Bronchial epithelial cell (primary cell): Measurements from ENCODE around the gene THBS3. TPM values are rescaled to one million over a fixed set of nuclear protein-coding genes. Genes with fewer than 3 reads are reported as not detected.
A peak's percentile ranks its signal among the peaks of the same experiment; 100 is the strongest.
"Not testable (repeated sequence)": the region's sequence is repeated elsewhere in the genome, so short reads cannot be mapped to it uniquely, and the experiment has no call there.

Experiments
- DNase-seq: peaks from one replicate; pipeline ENCODE4 v3.0.0-alpha.2; 2010; ENCODE audit warnings: low read depth
- FAIRE-seq: peaks from 2 replicates; lab custom pipeline; 2011; peaks lifted over from hg19 to GRCh38; lab: Jason Lieb, UNC
- H3K27me3 ChIP-seq: 2 replicates; pipeline ENCODE4 v1.5.1; 2011; ENCODE audit warnings: low read length; ENCODE audit not compliant: control insufficient read depth, insufficient read depth
- H3K36me3 ChIP-seq: 2 replicates; pipeline ENCODE4 v1.5.1; 2011; ENCODE audit warnings: low read length; ENCODE audit not compliant: control insufficient read depth, insufficient read depth
- H3K4me3 ChIP-seq: 2 replicates; pipeline ENCODE4 v1.5.1; 2011; ENCODE audit warnings: mild to moderate bottlenecking, low read depth, low read length, control low read depth
- total RNA-seq: library from RNA; depleted of rRNA; stranded (reverse); fragments of >200 nt; gene quantifications from 2 replicates; pipeline ENCODE4 v1.2.1, GENCODE V29; 2014
- TF ChIP-seq, protein P1 (sequence below): IDR thresholded peaks from 2 replicates; pipeline ENCODE4 v1.5.1; 2011; ENCODE audit warnings: mild to moderate bottlenecking, moderate library complexity, low read length, control low read depth, inconsistent platforms; ENCODE audit not compliant: insufficient read depth, severe bottlenecking

Gene THBS3
- total RNA-seq, 1 donor from 2014 or later: 16.3 TPM

DNA sequence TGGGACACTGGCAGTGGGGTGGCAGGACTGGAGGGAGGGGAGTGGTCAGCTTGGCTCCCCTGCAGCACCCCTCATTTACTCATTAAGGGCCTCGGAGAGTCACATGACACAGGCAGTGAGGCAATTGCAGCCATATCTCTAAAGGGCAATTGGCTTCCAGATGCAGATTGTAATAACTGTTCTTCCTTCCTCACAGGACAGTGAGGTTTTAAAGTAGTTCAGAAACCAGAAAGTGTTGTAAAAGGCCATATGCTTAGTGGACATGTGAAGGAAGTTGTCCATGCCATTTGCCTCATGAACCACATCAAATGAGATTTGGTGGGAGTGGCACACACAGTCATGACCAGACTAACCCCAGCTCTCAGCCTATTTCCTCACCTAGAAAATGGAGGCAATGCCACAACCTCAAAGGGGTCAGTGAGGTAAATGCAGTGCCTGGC lies 11.9 kb upstream of the THBS3 start:
- DNase-seq (no peak), FAIRE-seq (no peak)
- no peak overlapping the region for H3K4me3 ChIP-seq
- TF ChIP-seq, protein P1, sequence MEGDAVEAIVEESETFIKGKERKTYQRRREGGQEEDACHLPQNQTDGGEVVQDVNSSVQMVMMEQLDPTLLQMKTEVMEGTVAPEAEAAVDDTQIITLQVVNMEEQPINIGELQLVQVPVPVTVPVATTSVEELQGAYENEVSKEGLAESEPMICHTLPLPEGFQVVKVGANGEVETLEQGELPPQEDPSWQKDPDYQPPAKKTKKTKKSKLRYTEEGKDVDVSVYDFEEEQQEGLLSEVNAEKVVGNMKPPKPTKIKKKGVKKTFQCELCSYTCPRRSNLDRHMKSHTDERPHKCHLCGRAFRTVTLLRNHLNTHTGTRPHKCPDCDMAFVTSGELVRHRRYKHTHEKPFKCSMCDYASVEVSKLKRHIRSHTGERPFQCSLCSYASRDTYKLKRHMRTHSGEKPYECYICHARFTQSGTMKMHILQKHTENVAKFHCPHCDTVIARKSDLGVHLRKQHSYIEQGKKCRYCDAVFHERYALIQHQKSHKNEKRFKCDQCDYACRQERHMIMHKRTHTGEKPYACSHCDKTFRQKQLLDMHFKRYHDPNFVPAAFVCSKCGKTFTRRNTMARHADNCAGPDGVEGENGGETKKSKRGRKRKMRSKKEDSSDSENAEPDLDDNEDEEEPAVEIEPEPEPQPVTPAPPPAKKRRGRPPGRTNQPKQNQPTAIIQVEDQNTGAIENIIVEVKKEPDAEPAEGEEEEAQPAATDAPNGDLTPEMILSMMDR: no peak
- no peaks in the 10 kb centered on the region for H3K36me3 ChIP-seq
- H3K27me3 ChIP-seq: no peaks in the 10 kb centered on the region

GRCh38 chr1:155218854-155219591 lies 11.3 kb upstream of the THBS3 start:
- FAIRE-seq (no peak), DNase-seq (peak; percentile 63)
- no peaks in the 10 kb centered on the region for H3K27me3 ChIP-seq
- H3K4me3 ChIP-seq: no peak overlapping the region
- TF ChIP-seq, protein P1: no peak
- no peaks in the 10 kb centered on the region for H3K36me3 ChIP-seq

DNA sequence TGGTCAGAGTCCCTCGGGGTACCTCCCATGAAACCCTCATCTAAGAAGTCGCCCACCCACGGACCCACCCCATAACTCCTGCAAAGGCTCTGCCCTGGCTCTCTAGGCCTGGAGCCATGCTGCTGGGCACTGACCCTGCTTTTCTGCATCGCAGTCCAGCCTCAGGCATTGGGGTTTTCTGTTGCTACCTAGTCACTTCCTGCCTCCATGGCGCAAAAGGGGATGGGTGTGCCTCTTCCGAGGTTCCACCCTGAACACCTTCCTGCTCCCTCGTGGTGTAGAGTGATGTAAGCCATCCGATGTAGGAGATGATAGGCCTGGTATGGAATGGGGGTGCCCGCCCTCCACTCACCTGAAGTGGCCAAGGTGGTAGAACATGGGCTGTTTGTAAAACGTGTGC lies 7.0 kb upstream of the THBS3 start:
- H3K4me3 ChIP-seq, DNase-seq, H3K27me3 ChIP-seq, H3K36me3 ChIP-seq: not testable (repeated sequence)
- peak; percentile 72 for FAIRE-seq

- not testable (repeated sequence) for H3K36me3 ChIP-seq, DNase-seq, FAIRE-seq, H3K4me3 ChIP-seq, H3K27me3 ChIP-seq
These were observed 4.3 kb upstream of the THBS3 start for GRCh38 chr1:155212051-155212440.

- not testable (repeated sequence) for H3K36me3 ChIP-seq, H3K4me3 ChIP-seq, DNase-seq, H3K27me3 ChIP-seq, FAIRE-seq
These were observed 3.8 kb upstream of the THBS3 start for GRCh38 chr1:155211381-155212050.

- Histone ChIP-seq H3K27me3 (no peaks in the 10 kb centered on the region), H3K36me3 (peaks cover 7% of the 10 kb centered on the region), H3K4me3 (no peak overlapping the region)
- DNase-seq: no peak
- TF ChIP-seq, protein P1: no peak
- peak; percentile 13 for FAIRE-seq
These were observed 2.8 kb upstream of the THBS3 start for GRCh38 chr1:155210314-155211104.

GRCh38 chr1:155209312-155209721 lies 1.6 kb upstream of the THBS3 start:
- FAIRE-seq: no peak
- Histone ChIP-seq H3K36me3 (peaks cover 7% of the 10 kb centered on the region), H3K27me3 (no peaks in the 10 kb centered on the region), H3K4me3 (peak overlapping the region; percentile 90)
- DNase-seq: no peak
- TF ChIP-seq, protein P1: no peak
